ENCODE measurements around the gene RAD51B. TPM values are rescaled to one million over a fixed set of nuclear protein-coding genes. Genes with fewer than 3 reads are reported as not detected.

Gene RAD51B
- polyA plus RNA-seq, 3 donors: 2.4 to 4.9 (median 3.3) TPM

- 88 to 95% (median 90%) methylated on average over 7 of the region's 7 CpGs for WGBS, 3 donors
- no peak overlapping the region for H3K27ac ChIP-seq (ENCODE audit: low read depth, low read length)
Measured at GRCh38 chr14:68592948-68593556, 773.5 kb downstream of the RAD51B start.

- WGBS, 3 donors: 44 to 78% (median 45%) methylated on average over 9 of the region's 9 CpGs
- H3K27ac ChIP-seq (ENCODE audit: low read depth, low read length): no peak overlapping the region
Measured at GRCh38 chr14:68593806-68594536, 774.4 kb downstream of the RAD51B start.

GRCh38 chr14:68594737-68595380 lies 775.3 kb downstream of the RAD51B start:
- 93 to 97% (median 96%) methylated on average over 6 of the region's 6 CpGs for WGBS, 3 donors
- H3K27ac ChIP-seq (ENCODE audit: low read depth, low read length): no peak overlapping the region

- WGBS, 3 donors: 71 to 91% (median 75%) methylated on average over 7 of the region's 7 CpGs
- H3K27ac ChIP-seq (ENCODE audit: low read depth, low read length): no peak overlapping the region
Measured at GRCh38 chr14:68596211-68596610, 776.6 kb downstream of the RAD51B start.

- no peak overlapping the region for H3K27ac ChIP-seq (ENCODE audit: low read depth, low read length)
- WGBS, 3 donors: 50 to 86% (median 85%) methylated on average over 10 of the region's 10 CpGs
Measured at GRCh38 chr14:68596701-68597100, 777.1 kb downstream of the RAD51B start.

GRCh38 chr14:68598089-68598488 lies 778.5 kb downstream of the RAD51B start:
- no peak overlapping the region for H3K27ac ChIP-seq (ENCODE audit: low read depth, low read length)
- 49 to 79% (median 76%) methylated on average over 2 of the region's 2 CpGs for WGBS, 3 donors

- peak overlapping the region; percentile 36 for H3K27ac ChIP-seq (ENCODE audit: low read depth, low read length)
- 21 to 29% (median 22%) methylated on average over 22 of the region's 22 CpGs for WGBS, 3 donors
Measured at GRCh38 chr14:68598621-68599447, 779.3 kb downstream of the RAD51B start.

GRCh38 chr14:68599896-68600610 lies 780.5 kb downstream of the RAD51B start:
- WGBS, 3 donors: 91 to 96% (median 94%) methylated on average over 9 of the region's 9 CpGs
- no peak overlapping the region for H3K27ac ChIP-seq (ENCODE audit: low read depth, low read length)

GRCh38 chr14:68602507-68602906 lies 782.9 kb downstream of the RAD51B start:
- WGBS, 3 donors: 74 to 95% (median 86%) methylated on average over 5 of the region's 5 CpGs

GRCh38 chr14:68603533-68604360 lies 784.2 kb downstream of the RAD51B start:
- H3K27ac ChIP-seq (ENCODE audit: low read depth, low read length): no peak overlapping the region
- 71 to 89% (median 78%) methylated on average over 25 of the region's 25 CpGs for WGBS, 3 donors

More at GRCh38 chr14:68602507-68602906, 782.9 kb downstream of the RAD51B start:
- no peak overlapping the region for H3K27ac ChIP-seq (ENCODE audit: low read depth, low read length)

- WGBS, 3 donors: 97 to 99% (median 98%) methylated on average over 9 of the region's 9 CpGs
- no peak overlapping the region for H3K27ac ChIP-seq (ENCODE audit: low read depth, low read length)
Measured at GRCh38 chr14:68604361-68604730, 784.8 kb downstream of the RAD51B start.

GRCh38 chr14:68604822-68605221 lies 785.2 kb downstream of the RAD51B start:
- whole genome bisulfite sequencing, 3 donors: 85 to 89% (median 87%) methylated on average over 10 of the region's 10 CpGs
- no peak overlapping the region for H3K27ac ChIP-seq (ENCODE audit: low read depth, low read length)

GRCh38 chr14:68606176-68606575 lies 786.6 kb downstream of the RAD51B start:
- WGBS, 3 donors: 57 to 86% (median 60%) methylated on average over 3 of the region's 3 CpGs
- no peak overlapping the region for H3K27ac ChIP-seq (ENCODE audit: low read depth, low read length)

- no peak overlapping the region for H3K27ac ChIP-seq (ENCODE audit: low read depth, low read length)
- 91 to 93% (median 92%) methylated on average over 4 of the region's 4 CpGs for WGBS, 3 donors
Measured at GRCh38 chr14:68606644-68607043, 787.1 kb downstream of the RAD51B start.

- no peak overlapping the region for H3K27ac ChIP-seq (ENCODE audit: low read depth, low read length)
- 37 to 65% (median 44%) methylated on average over 17 of the region's 17 CpGs for WGBS, 3 donors
Measured at GRCh38 chr14:68607081-68607866, 787.7 kb downstream of the RAD51B start.

GRCh38 chr14:68607867-68608573 lies 788.4 kb downstream of the RAD51B start:
- 49 to 82% (median 49%) methylated on average over 14 of the region's 14 CpGs for WGBS, 3 donors

More at GRCh38 chr14:68607867-68608573, 788.4 kb downstream of the RAD51B start:
- H3K27ac ChIP-seq (ENCODE audit: low read depth, low read length): no peak overlapping the region

Data from adipose tissue (tissue), 3 donors.